Activated CD4-positive, alpha-beta memory T cell treated with anti-CD3 and anti-CD28 coated beads, Interleukin-2, amount 10 ng/mL, durations not matched to agents 7 days and 5 days (primary cell): ENCODE measurements around the gene LIFR. TPM values are rescaled to one million over a fixed set of nuclear protein-coding genes. Genes with fewer than 3 reads are reported as not detected.

Experiments
- CTCF ChIA-PET: fragments of 350-600 bp; sonication (Branson Sonifier 250); formaldehyde crosslinking; loops from one replicate; lab custom pipeline; 2021; ENCODE audit warnings: antibody characterized with exemption, inconsistent platforms; lab: Charles Lee
- POLR2A ChIA-PET: fragments of 350-600 bp; sonication (Branson Sonifier 250); formaldehyde crosslinking; loops from one replicate; lab custom pipeline; 2021; ENCODE audit warnings: antibody characterized with exemption; lab: Charles Lee
- DNase-seq: peaks from one replicate; pipeline ENCODE4 v3.0.0-alpha.2; 2020
- H3K27ac Mint-ChIP-seq: one replicate; pipeline ENCODE4 v1.8.0; 2021; ENCODE audit warnings: mild to moderate bottlenecking, mixed read lengths
- H3K27me3 Mint-ChIP-seq: one replicate; pipeline ENCODE4 v1.8.0; 2021; ENCODE audit warnings: mixed read lengths
- H3K36me3 Mint-ChIP-seq: one replicate; pipeline ENCODE4 v1.8.0; 2021; ENCODE audit warnings: low read depth, mixed read lengths
- H3K4me1 Mint-ChIP-seq: one replicate; pipeline ENCODE4 v1.8.0; 2021; ENCODE audit warnings: mixed read lengths
- H3K4me3 Mint-ChIP-seq: one replicate; pipeline ENCODE4 v1.8.0; 2021; ENCODE audit warnings: mild to moderate bottlenecking, mixed read lengths
- H3K9me3 Mint-ChIP-seq: one replicate; pipeline ENCODE4 v1.8.0; 2021; ENCODE audit warnings: mixed read lengths
- total RNA-seq, 2 experiments: library from RNA; stranded (reverse); gene quantifications; one replicate each; pipeline ENCODE4 v1.2.3, GENCODE V29; 2021

The LIFR gene
- total RNA-seq, 2 experiments from 2014 or later, result 0.05 to 0.18 TPM

DNA sequence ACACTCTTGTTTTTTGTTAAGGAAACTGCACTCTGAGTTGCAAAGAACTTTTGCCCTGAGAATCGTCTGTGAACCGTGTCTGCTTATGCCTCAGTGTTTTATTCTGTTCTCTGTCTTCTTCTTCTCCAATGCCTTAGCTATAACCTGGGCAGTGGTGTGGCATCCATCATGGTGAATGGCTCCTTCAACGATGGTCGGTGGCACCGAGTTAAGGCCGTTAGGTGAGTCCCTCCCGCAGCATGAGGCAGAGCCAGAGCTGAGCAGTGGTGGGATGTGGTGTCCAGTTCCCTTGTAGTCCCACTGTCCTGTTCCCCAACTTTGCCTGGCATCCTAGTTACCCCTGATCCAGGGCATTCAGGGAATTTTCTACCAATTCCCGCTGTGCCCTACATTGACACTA lies 98.3 kb downstream of the LIFR start:
- H3K4me1 Mint-ChIP-seq, result peaks cover 16% of the 10 kb centered on the region
- peaks cover 2% of the 10 kb centered on the region for H3K9me3 Mint-ChIP-seq
- no peak overlapping the region for H3K27ac Mint-ChIP-seq
- no peaks in the 10 kb centered on the region for H3K36me3 Mint-ChIP-seq
- ChIA-PET POLR2A (no interaction called here), CTCF (interaction anchor here (1.5 kb wide), 1 partner anchor 17 kb away, joined by 4 read pairs; no protein-coding TSS in a partner anchor)
- peaks cover 72% of the 10 kb centered on the region for H3K27me3 Mint-ChIP-seq
- no peak for DNase-seq
- no peak overlapping the region for H3K4me3 Mint-ChIP-seq

DNA sequence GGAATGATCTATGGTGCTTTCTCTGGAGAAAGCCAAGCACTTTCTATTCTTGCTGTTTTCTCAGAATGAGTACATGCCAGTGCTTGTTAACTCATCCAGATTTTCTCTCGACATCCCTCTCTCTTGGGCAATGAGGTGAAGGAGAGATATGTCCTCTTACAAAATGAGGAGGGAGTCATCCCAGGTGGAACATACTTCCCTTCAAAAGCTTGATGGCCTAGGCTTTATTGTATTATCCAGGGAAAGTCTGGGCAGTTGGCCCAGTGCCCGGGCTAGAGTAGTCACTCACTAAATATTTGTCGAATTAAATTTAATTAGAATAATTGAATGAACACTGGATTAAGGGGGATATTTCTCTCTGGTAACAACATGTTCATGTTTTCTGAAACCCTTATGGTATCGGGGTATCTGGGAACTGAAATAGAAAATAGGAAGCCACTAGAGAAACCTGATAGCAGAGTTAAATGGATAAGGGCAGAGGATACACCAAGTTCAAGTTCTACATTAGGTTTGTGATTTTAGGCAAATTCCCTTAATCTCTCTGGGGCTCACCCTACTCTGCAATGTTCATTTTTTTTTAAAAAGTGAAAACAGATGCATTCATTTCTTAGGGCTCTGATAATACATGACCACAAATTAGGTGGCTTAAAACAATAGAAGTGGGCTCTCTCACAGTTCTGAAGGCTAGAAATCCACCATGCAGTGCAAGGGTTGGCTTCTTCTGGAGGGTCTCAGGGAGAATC lies 99.6 kb downstream of the LIFR start:
- POLR2A ChIA-PET, result no interaction called here
- H3K4me1 Mint-ChIP-seq, result peaks cover 25% of the 10 kb centered on the region
- H3K27ac Mint-ChIP-seq, result no peak overlapping the region
- H3K9me3 Mint-ChIP-seq, result peaks cover 2% of the 10 kb centered on the region
- no peak for DNase-seq
- no peak overlapping the region for H3K4me3 Mint-ChIP-seq
- CTCF ChIA-PET, result interaction anchor here (1.9 kb wide), 1 partner anchor 15 kb away, joined by 5 read pairs; no protein-coding TSS in a partner anchor
- H3K36me3 Mint-ChIP-seq, result no peaks in the 10 kb centered on the region
- H3K27me3 Mint-ChIP-seq, result peaks cover 74% of the 10 kb centered on the region

DNA sequence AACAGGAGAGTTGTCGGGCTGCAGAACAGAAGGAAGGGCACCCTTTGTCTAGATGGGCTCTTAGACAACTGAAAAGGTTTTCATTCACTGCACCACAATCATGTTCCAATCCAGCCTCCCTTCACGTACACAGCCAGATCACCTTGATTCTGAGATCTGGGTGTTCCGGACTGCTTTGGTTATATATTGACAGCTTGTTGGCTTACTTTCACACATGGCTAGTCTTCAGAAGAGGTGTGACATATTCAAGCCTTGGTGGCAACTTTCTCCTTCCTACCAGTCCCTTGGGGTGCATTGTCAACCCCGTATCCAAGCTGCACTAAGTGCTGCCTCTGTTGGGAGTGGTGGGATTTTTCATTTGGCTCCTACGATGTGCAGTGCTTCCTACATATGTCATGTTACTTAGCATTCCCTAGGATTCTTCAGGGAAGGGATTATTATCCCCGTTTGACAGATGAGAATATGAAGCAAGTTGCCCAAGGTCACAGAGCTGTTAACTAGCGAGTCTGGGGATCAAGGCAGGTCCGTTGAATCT lies 100.6 kb downstream of the LIFR start:
- Mint-ChIP-seq H3K36me3 (no peaks in the 10 kb centered on the region), H3K27ac (no peak overlapping the region), H3K4me3 (no peak overlapping the region), H3K4me1 (peaks cover 25% of the 10 kb centered on the region), H3K9me3 (peaks cover 2% of the 10 kb centered on the region), H3K27me3 (peaks cover 79% of the 10 kb centered on the region)
- CTCF ChIA-PET, result interaction anchor here (1.9 kb wide), 1 partner anchor 14 kb away, joined by 5 read pairs; no protein-coding TSS in a partner anchor
- POLR2A ChIA-PET, result no interaction called here
- no peak for DNase-seq

DNA sequence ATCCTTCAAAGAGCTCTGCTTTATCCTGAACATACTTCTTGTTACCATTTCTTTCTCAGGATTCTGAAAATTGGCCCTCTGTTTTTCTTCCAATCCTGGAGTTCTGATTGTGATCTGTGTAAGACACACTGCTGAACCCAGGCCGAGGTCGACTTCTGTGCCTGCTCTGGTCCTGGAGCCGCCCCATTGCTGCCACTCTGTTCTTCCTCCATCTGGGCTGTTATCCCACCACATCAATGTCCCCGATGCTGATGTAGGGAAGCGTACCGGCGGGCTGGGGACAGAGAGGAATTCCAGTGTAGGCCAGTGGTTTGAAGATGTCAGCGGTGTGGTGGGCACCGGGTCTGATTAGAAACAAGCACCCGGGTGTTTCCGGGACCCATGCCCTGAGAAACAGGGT lies 102.5 kb downstream of the LIFR start:
- POLR2A ChIA-PET, result interaction anchor here (0.6 to 1.6 kb wide), 4 partner anchors 12 to 763 kb away, joined by 3 to 5 read pairs (median 3); no protein-coding TSS in a partner anchor
- H3K4me1 Mint-ChIP-seq, result peaks cover 25% of the 10 kb centered on the region
- no peaks in the 10 kb centered on the region for H3K9me3 Mint-ChIP-seq
- CTCF ChIA-PET, result interaction anchor here (1.0 to 3.3 kb wide), 6 partner anchors 12 to 764 kb away, joined by 3 to 57 read pairs (median 6); no protein-coding TSS in a partner anchor
- no peak for DNase-seq
- H3K4me3 Mint-ChIP-seq, result no peak overlapping the region
- peak overlapping the region; percentile 58 for H3K27ac Mint-ChIP-seq
- peaks cover 83% of the 10 kb centered on the region for H3K27me3 Mint-ChIP-seq
- no peaks in the 10 kb centered on the region for H3K36me3 Mint-ChIP-seq

DNA sequence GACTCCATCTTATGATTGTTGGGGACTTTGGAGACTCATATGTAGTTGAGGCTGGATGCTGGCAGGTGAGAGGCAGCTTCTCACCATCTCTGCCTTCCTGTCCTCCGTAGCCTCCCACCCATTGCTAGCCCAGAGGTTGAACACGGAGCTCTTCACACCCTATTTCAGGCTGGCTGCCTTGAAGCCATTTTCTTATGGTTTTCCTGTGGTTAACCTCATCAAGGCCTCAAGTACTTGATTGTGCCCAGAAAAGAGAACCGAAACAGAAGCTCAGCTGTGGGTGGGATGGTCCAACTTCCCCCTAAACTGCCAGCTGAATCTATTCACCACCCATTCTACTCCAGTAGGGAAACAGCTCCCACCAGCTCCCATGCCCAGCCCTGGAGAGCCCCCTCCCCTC lies 102.9 kb downstream of the LIFR start:
- DNase-seq, result peak; percentile 73
- Mint-ChIP-seq H3K4me3 (no peak overlapping the region), H3K27ac (peak overlapping the region; percentile 58), H3K4me1 (peaks cover 25% of the 10 kb centered on the region), H3K36me3 (no peaks in the 10 kb centered on the region), H3K9me3 (no peaks in the 10 kb centered on the region), H3K27me3 (peaks cover 86% of the 10 kb centered on the region)
- ChIA-PET CTCF (interaction anchor here (0.9 to 3.3 kb wide), 9 partner anchors 10 to 764 kb away, joined by 3 to 57 read pairs (median 4); no protein-coding TSS in a partner anchor), POLR2A (interaction anchor here (0.6 to 1.6 kb wide), 4 partner anchors 11 to 763 kb away, joined by 3 to 5 read pairs (median 3); no protein-coding TSS in a partner anchor)

DNA sequence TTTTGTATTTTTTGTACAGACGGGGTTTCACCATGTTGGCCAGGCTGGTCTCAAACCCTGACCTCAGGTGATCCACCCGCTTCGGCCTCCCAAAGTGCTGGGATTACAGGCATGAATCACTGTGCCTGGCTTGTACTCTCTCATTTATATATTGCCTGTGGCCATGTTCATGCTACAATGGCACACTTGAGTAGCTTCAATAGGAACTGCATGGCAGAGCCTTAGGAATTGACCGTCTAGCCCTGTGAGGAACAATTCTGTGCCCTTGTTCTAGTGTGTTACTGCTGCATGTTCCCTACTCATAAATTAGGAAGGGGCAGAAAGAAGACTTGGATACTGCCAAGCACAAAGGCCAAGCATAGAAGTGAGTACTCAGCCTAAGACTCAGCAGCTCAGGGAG lies 104.2 kb downstream of the LIFR start:
- H3K4me1 Mint-ChIP-seq, result peaks cover 25% of the 10 kb centered on the region
- H3K27ac Mint-ChIP-seq, result no peak overlapping the region
- H3K36me3 Mint-ChIP-seq, result no peaks in the 10 kb centered on the region
- ChIA-PET POLR2A (no interaction called here), CTCF (interaction anchor here (0.7 to 3.3 kb wide), 4 partner anchors 11 to 357 kb away, joined by 3 to 57 read pairs (median 14); no protein-coding TSS in a partner anchor)
- H3K9me3 Mint-ChIP-seq, result no peaks in the 10 kb centered on the region
- DNase-seq, result no peak
- peaks cover 83% of the 10 kb centered on the region for H3K27me3 Mint-ChIP-seq
- no peak overlapping the region for H3K4me3 Mint-ChIP-seq

DNA sequence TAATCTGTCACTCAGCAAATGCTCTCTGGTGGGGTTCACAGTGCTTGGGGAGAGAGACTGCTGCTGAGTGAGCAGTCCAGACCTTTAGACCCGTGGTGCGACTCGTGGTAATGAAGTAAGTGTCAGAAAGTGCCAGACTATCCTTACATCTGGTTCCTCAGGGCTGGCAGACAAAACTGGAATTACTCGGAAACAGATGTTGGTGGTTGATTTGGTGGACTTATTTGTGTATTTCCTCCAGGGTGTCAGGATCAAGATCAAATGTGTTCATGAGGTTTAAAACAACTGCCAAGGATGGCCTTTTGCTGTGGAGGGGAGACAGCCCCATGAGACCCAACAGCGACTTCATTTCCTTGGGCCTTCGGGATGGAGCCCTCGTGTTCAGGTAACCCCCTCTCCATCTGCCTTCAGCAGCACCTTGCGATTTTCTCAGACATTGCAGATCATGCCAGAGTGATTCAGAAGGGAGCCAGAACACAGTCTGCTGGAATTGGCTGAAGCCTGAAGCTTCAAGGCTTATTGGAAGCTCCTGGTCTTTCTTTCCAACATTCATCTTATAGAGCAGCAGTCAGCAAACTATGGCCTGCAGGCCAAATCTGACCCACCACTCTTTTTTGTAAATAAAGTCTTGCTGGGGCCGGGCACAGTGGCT lies 105.2 kb downstream of the LIFR start:
- DNase-seq, result no peak
- no peak overlapping the region for H3K27ac Mint-ChIP-seq
- H3K4me1 Mint-ChIP-seq, result peaks cover 25% of the 10 kb centered on the region
- no peaks in the 10 kb centered on the region for H3K9me3 Mint-ChIP-seq
- H3K27me3 Mint-ChIP-seq, result peaks cover 81% of the 10 kb centered on the region
- no peak overlapping the region for H3K4me3 Mint-ChIP-seq
- POLR2A ChIA-PET, result no interaction called here
- H3K36me3 Mint-ChIP-seq, result no peaks in the 10 kb centered on the region
- CTCF ChIA-PET, result interaction anchor here (1.9 to 3.3 kb wide), 2 partner anchors 9 to 358 kb away, joined by 10 to 19 read pairs; no protein-coding TSS in a partner anchor

DNA sequence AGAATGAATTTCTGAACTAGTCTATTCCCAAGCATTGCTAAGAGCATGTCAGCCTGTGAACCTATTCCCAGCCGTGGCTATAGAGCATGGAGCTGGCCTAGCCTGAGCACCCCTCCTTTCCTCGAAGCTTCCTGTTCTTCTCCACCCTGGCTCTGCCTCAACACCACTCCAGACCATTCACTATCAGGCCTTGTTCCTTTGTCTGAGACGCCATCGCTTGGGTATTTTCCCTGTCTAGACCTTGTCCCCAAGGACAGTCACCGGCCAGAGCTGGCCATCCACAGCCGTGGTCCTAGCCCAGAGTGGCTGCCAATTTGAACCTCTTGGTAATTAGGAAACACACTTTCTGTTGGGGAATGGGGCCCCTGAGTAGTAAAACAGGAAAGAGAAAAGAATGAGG lies 105.8 kb downstream of the LIFR start:
- H3K9me3 Mint-ChIP-seq, result no peaks in the 10 kb centered on the region
- H3K36me3 Mint-ChIP-seq, result no peaks in the 10 kb centered on the region
- POLR2A ChIA-PET, result no interaction called here

DNA sequence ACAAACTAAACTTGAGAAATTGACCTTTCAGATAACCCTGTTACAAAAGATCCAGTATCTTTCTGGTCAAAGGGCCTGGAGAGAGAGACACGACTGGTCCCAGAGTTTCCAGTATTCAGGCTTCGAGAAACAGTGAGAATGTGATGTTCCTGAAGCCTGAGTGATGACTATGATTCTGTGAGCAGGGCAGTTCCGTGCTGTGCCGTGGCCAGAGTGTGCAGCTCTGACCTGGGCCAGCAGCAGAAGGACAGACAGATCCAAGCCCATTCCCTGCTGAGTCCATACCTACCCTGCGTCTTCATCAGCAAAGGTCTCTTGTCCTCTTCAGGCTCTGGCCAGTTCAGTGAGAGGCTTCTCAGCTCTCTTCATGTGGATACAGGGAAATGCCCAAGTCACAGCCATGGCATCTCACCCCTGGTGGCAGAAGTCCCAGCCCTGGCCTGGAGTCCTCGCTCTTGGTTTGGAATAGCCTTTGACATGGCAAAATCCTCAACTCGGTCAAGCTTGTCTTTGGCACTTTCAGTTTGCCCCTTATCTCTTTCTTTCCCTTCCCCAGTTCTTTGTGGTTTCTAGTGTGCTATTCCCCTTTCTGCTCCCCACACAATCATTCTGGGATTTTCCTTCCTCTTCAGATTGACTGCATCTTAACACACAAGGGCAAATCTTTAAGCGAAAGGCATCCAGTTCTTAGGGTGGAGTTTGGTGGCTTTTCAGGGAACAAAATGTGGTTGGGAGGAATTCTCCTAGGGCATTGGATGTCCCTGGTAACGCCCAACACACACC lies 107.7 kb downstream of the LIFR start:
- Mint-ChIP-seq H3K27ac (no peak overlapping the region), H3K27me3 (peaks cover 68% of the 10 kb centered on the region), H3K4me3 (no peak overlapping the region), H3K9me3 (no peaks in the 10 kb centered on the region), H3K36me3 (no peaks in the 10 kb centered on the region), H3K4me1 (peaks cover 15% of the 10 kb centered on the region)
- POLR2A ChIA-PET, result no interaction called here
- no peak for DNase-seq
- CTCF ChIA-PET, result no interaction called here

More for the DNA sequence above, 105.8 kb downstream of the LIFR start:
- H3K4me1 Mint-ChIP-seq, result peaks cover 25% of the 10 kb centered on the region
- H3K27me3 Mint-ChIP-seq, result peaks cover 78% of the 10 kb centered on the region
- H3K4me3 Mint-ChIP-seq, result no peak overlapping the region
- H3K27ac Mint-ChIP-seq, result no peak overlapping the region
- DNase-seq, result no peak
- CTCF ChIA-PET, result interaction anchor here (1.9 kb wide), 1 partner anchor 9 kb away, joined by 10 read pairs; no protein-coding TSS in a partner anchor

DNA sequence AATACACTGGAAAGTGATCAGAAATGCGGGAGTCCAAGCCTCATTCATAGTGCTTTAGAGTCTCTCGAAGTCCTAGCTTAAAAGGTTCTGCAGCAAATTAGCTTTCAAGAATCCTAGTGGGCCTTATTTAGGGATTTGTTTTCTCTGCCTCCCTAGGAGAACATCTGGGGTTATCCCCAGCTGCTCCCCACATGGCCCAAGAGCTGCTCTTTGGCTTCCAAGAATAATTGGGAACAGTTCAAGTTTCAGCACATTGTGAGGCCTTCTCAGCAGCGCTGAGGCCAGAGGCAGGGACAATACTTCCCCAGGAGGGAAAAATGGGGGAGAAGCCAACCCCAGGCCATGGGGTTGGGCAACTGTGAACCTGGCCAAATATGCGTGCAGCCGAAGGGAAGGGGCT lies 108.7 kb downstream of the LIFR start:
- H3K36me3 Mint-ChIP-seq, result no peaks in the 10 kb centered on the region
- H3K27me3 Mint-ChIP-seq, result peaks cover 63% of the 10 kb centered on the region
- CTCF ChIA-PET, result no interaction called here
- POLR2A ChIA-PET, result no interaction called here
- H3K9me3 Mint-ChIP-seq, result no peaks in the 10 kb centered on the region
- H3K27ac Mint-ChIP-seq, result no peak overlapping the region
- no peak overlapping the region for H3K4me3 Mint-ChIP-seq
- DNase-seq, result no peak
- peaks cover 5% of the 10 kb centered on the region for H3K4me1 Mint-ChIP-seq

DNA sequence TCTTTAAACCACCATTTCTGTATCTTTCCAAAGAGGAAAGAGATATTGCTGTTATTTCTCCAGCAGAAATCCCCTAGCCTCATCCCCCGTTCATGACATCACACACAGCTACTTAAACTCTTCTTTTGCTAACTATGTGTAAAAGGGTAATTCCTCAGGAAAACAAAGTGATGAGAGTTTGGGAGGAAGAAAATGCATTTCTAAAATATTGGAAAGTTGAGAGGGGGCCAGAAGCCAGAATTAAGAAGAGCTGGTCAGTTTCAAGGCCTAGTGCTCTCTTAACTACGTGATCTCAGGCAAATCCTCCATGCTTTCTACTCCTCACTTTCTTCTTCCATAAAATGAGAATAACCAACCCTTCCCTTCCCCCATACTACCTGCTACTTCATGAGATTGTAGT lies 109.4 kb downstream of the LIFR start:
- CTCF ChIA-PET, result no interaction called here
- H3K4me1 Mint-ChIP-seq, result no peaks in the 10 kb centered on the region
- H3K4me3 Mint-ChIP-seq, result no peak overlapping the region
- H3K36me3 Mint-ChIP-seq, result no peaks in the 10 kb centered on the region
- no peak overlapping the region for H3K27ac Mint-ChIP-seq
- no peaks in the 10 kb centered on the region for H3K9me3 Mint-ChIP-seq
- POLR2A ChIA-PET, result no interaction called here
- DNase-seq, result no peak
- peaks cover 56% of the 10 kb centered on the region for H3K27me3 Mint-ChIP-seq

DNA sequence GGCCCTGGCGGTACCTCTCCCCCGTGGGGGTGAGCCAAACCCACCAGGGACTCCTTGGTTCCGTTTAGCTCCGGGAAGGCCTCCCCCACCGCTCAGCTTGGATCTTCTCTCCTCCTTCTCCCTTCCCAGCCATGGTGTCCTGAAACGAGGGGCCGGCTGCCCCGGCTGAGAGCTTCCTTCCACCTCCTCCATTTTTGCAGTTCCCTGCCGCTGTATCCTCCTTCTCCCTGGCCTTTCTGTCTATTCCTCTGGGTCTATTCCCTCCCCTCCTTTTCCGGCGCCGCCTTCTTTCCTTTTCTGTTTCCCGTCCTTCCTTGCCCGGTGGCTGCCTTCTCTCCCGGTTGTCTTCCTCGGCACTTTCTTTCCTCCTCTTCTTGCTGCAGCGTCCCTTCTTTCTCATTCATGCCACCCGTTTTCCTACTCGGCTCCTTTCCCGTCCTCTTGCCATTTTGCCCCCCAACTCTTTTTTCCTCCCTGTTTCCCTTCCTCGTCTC lies 110.4 kb downstream of the LIFR start:
- POLR2A ChIA-PET, result no interaction called here
- Mint-ChIP-seq H3K27me3 (peaks cover 57% of the 10 kb centered on the region), H3K36me3 (no peaks in the 10 kb centered on the region), H3K4me1 (no peaks in the 10 kb centered on the region), H3K4me3 (no peak overlapping the region), H3K9me3 (no peaks in the 10 kb centered on the region), H3K27ac (no peak overlapping the region)
- DNase-seq, result no peak
- CTCF ChIA-PET, result interaction anchor here (1.5 kb wide), 1 partner anchor 364 kb away, joined by 4 read pairs; no protein-coding TSS in a partner anchor
